A549 (cell line): ENCODE data around the gene SLC25A34. TPM values are rescaled to one million over a fixed set of nuclear protein-coding genes. Genes with fewer than 3 reads are reported as not detected.

Experiments
- ATAC-seq, 2 experiments: fragments of 200-7000 bp in 1 of 2; fragments of >200 bp in 1 of 2; cut with Nextera tagmentation in 1 of 2; cut with Tn5 transposase in 1 of 2; 3 replicates each; pipeline versions ENCODE4 v1.8.0 to v1.9.1; 2018 to 2020; ENCODE audit warnings: mild to moderate bottlenecking in 1 of 2, moderate library complexity in 1 of 2
- CTCF ChIA-PET: fragments of 300-600 bp; sonication (Branson Sonifier 250); formaldehyde crosslinking; extraction: SDS; loops from one replicate; lab custom pipeline; 2021; ENCODE audit warnings: antibody characterized with exemption, inconsistent platforms; lab: Yijun Ruan, JAX
- POLR2A ChIA-PET: fragments of 350-600 bp; formaldehyde crosslinking; extraction: SDS; loops from one replicate; lab custom pipeline; 2021; ENCODE audit warnings: antibody characterized with exemption, inconsistent platforms; lab: Yijun Ruan, JAX
- DNase-seq, 2 experiments: peaks; one replicate each; pipeline versions ENCODE4 v3.0.0 to v3.0.0-alpha.2; 2011 to 2016; ENCODE audit warnings: low read depth in 1 of 2, low spot score in 1 of 2
- FAIRE-seq: peaks from 2 replicates; lab custom pipeline; 2011; peaks lifted over from hg19 to GRCh38; lab: Jason Lieb, UNC
- H3K27ac ChIP-seq, 2 experiments: fragments of >200 bp; sonication (Bioruptor Twin); formaldehyde crosslinking; 3 replicates each; pipeline ENCODE4 v1.5.1; 2016 to 2017
- H3K4me1 ChIP-seq: fragments of >200 bp; sonication (Bioruptor Twin); formaldehyde crosslinking; 3 replicates; pipeline ENCODE4 v1.6.1; 2016
- H3K4me2 ChIP-seq: fragments of >200 bp; sonication (Bioruptor Twin); formaldehyde crosslinking; 3 replicates; pipeline ENCODE4 v1.6.1; 2016
- H3K4me3 ChIP-seq: fragments of >200 bp; sonication (Bioruptor Twin); formaldehyde crosslinking; 3 replicates; pipeline ENCODE4 v1.5.1; 2016
- H3K9me3 ChIP-seq: fragments of >200 bp; sonication (Bioruptor Twin); formaldehyde crosslinking; 3 replicates; pipeline ENCODE4 v1.6.1; 2016
- BCL3 ChIP-seq: fragments of >200 bp; sonication (Bioruptor Twin); formaldehyde crosslinking; IDR thresholded peaks from 3 replicates; pipeline ENCODE4 v1.6.1; 2016
- CBX2 ChIP-seq: fragments of 200-600 bp; sonication (generic); IDR thresholded peaks from 2 replicates; pipeline ENCODE4 v1.6.1; 2016; ENCODE audit warnings: low read depth, mild to moderate bottlenecking, borderline replicate concordance
- CHD2 ChIP-seq: fragments of 150-350 bp; IDR thresholded peaks from 2 replicates; pipeline ENCODE4 v1.6.1; 2014; ENCODE audit warnings: low read length; ENCODE audit not compliant: partially characterized antibody
- E2F6 ChIP-seq: IDR thresholded peaks from 2 replicates; pipeline ENCODE4 v1.6.1; 2012; ENCODE audit warnings: low read depth, borderline replicate concordance
- ELK1 ChIP-seq: fragments of 150-350 bp; IDR thresholded peaks from 2 replicates; pipeline ENCODE4 v1.6.1; 2014; ENCODE audit warnings: low read depth, mild to moderate bottlenecking, low read length
- ESRRA ChIP-seq: fragments of 150-350 bp; IDR thresholded peaks from 2 replicates; pipeline ENCODE4 v1.6.1; 2014; ENCODE audit warnings: mild to moderate bottlenecking, low read length, borderline replicate concordance
- FOSL2 ChIP-seq, 2 experiments: fragments of 450-650 bp in 1 of 2; fragments of >200 bp in 1 of 2; sonication (Bioruptor Twin) in 1 of 2; formaldehyde crosslinking; IDR thresholded peaks; 2 replicates each; pipeline versions ENCODE4 v1.5.0 to v1.6.1; 2016 to 2020; ENCODE audit warnings: mild to moderate bottlenecking in 1 of 2, moderate library complexity in 1 of 2
- FOXS1 ChIP-seq: fragments of 250-450 bp; sonication (Bioruptor Pico); IDR thresholded peaks from 2 replicates; pipeline ENCODE4 v1.5.0; 2020; ENCODE audit warnings: mild to moderate bottlenecking, moderate library complexity
- HEYL ChIP-seq: fragments of 250-450 bp; sonication (Bioruptor Pico); IDR thresholded peaks from 2 replicates; pipeline ENCODE4 v1.8.0; 2021; ENCODE audit warnings: mild to moderate bottlenecking, moderate library complexity
- HOXB13 ChIP-seq: fragments of 250-450 bp; sonication (Bioruptor Pico); IDR thresholded peaks from 2 replicates; pipeline ENCODE4 v1.5.0; 2020; ENCODE audit warnings: low read depth, mild to moderate bottlenecking, moderate library complexity
- JUNB ChIP-seq: fragments of >200 bp; sonication (Bioruptor Twin); formaldehyde crosslinking; IDR thresholded peaks from 2 replicates; pipeline ENCODE4 v1.6.1; 2016
- KDM1A ChIP-seq: fragments of 200-600 bp; sonication (generic); IDR thresholded peaks from 2 replicates; pipeline ENCODE4 v1.6.1; 2016; ENCODE audit warnings: low read depth, mild to moderate bottlenecking
- MAFK ChIP-seq: fragments of 450-650 bp; IDR thresholded peaks from 2 replicates; pipeline ENCODE4 v1.6.1; 2014; ENCODE audit not compliant: partially characterized antibody
- NFE2L2 ChIP-seq: fragments of 150-350 bp; conservative IDR thresholded peaks from 2 replicates; pipeline ENCODE4 v1.6.1; 2014; ENCODE audit warnings: low read length
- NR3C1 ChIP-seq: fragments of >200 bp; sonication (Bioruptor Twin); formaldehyde crosslinking; IDR thresholded peaks from 3 replicates; pipeline ENCODE4 v1.6.1; 2017
- POLR2A ChIP-seq: IDR thresholded peaks from 2 replicates; pipeline ENCODE4 v1.6.1; 2012; ENCODE audit warnings: mild to moderate bottlenecking, low read length
- RCOR1 ChIP-seq: fragments of 150-350 bp; IDR thresholded peaks from 2 replicates; pipeline ENCODE4 v1.6.1; 2014; ENCODE audit warnings: antibody characterized with exemption, low read length, low read depth
- REST ChIP-seq: fragments of 200-600 bp; sonication (generic); IDR thresholded peaks from 2 replicates; pipeline ENCODE4 v1.6.1; 2016; ENCODE audit warnings: antibody characterized with exemption, mild to moderate bottlenecking, moderate library complexity
- RFX5 ChIP-seq: fragments of 450-650 bp; IDR thresholded peaks from 2 replicates; pipeline ENCODE4 v1.7.1; 2014; ENCODE audit warnings: antibody characterized with exemption, mild to moderate bottlenecking, moderate library complexity
- ZC3H11A ChIP-seq: fragments of 450-650 bp; IDR thresholded peaks from 2 replicates; pipeline ENCODE4 v1.6.1; 2014; ENCODE audit warnings: antibody characterized with exemption, mild to moderate bottlenecking
- ZNF302 ChIP-seq: fragments of 250-450 bp; sonication (Bioruptor Pico); IDR thresholded peaks from 2 replicates; pipeline ENCODE4 v1.9.0; 2021; ENCODE audit warnings: inconsistent platforms, mild to moderate bottlenecking, moderate library complexity
- ZSCAN20 ChIP-seq: fragments of 250-450 bp; sonication (Bioruptor Pico); IDR thresholded peaks from 2 replicates; pipeline ENCODE4 v1.8.0; 2022; ENCODE audit warnings: mild to moderate bottlenecking, moderate library complexity
- WGBS: methylation state at CpG from one replicate; pipeline ENCODE4 v1.1.6; 2017; ENCODE audit errors: missing lambda C conversion rate; 5-methylcytosine and 5-hydroxymethylcytosine counted together
- polyA plus RNA-seq, 4 experiments: library from polyadenylated mRNA; depleted of rRNA in 3 of 4; stranded (reverse); fragments of >200 nt; fragmentation: RNase III in 1 of 4; extraction: RNeasy Plus Mini Kit Qiagen cat#74134 plus additional on column Dnase treatment in 1 of 4; gene quantifications; 2 replicates in 3 of 4; 3 replicates in 1 of 4; pipeline ENCODE4 v1.2.3, GENCODE V29; 2011 to 2017
- TF ChIP-seq, protein P1 (sequence below): IDR thresholded peaks from 2 replicates; pipeline ENCODE4 v1.6.1; 2012

Gene SLC25A34
- polyA plus RNA-seq, 2 of the 4 experiments (the other 2 are of a cell fraction): 0.12 to 0.19 TPM

DNA sequence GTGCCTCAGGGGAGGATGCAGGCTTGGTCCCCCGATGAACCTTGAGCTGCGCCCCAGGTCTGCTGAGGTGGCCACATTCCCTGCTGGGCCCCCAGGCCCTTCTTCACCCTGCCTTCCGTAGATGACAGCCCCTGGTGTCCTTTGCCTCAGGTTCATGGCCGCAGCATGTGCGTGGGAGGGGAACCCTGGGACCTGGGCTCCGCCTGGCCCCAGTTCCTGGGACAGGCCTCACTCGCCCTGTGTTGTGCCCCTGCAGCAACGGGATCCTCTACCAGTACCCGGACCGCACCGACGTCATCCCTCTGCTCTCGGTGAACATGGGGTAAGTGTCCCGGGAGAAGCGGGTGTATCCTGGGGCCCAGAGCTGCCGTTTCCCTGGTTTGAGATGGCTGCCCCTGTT lies 5.1 kb upstream of the SLC25A34 start:
- Histone ChIP-seq H3K9me3 (no peaks in the 10 kb centered on the region), H3K4me2 (no peak overlapping the region), H3K27ac (no peak overlapping the region), H3K4me1 (no peaks in the 10 kb centered on the region), H3K4me3 (no peak overlapping the region)
- DNase-seq (no peak), ATAC-seq (no peak), FAIRE-seq (no peak)
- CTCF ChIA-PET: interaction anchor here (1.1 to 3.2 kb wide), 2 partner anchors 10 to 13 kb away, joined by 3 to 26 read pairs; no protein-coding TSS in a partner anchor
- WGBS: 96% methylated on average over 10 of the region's 16 CpGs
- TF ChIP-seq RFX5: no peak
- no peak for TF ChIP-seq ESRRA
- TF ChIP-seq RCOR1: no peak
- TF ChIP-seq JUNB: no peak
- TF ChIP-seq HOXB13 (CRISPR knock-in tag): no peak
- TF ChIP-seq CBX2: no peak
- TF ChIP-seq FOSL2 (IDR thresholded peaks at IDR 0.05): no peak
- no peak for TF ChIP-seq FOSL2 (CRISPR knock-in tag; IDR thresholded peaks at IDR 0.05)
- TF ChIP-seq ZSCAN20 (CRISPR knock-in tag): no peak
- TF ChIP-seq MAFK: no peak
- TF ChIP-seq NR3C1: no peak
- TF ChIP-seq, protein P1, sequence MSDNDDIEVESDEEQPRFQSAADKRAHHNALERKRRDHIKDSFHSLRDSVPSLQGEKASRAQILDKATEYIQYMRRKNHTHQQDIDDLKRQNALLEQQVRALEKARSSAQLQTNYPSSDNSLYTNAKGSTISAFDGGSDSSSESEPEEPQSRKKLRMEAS: no peak
- TF ChIP-seq ZNF302 (CRISPR knock-in tag): no peak
- no peak for TF ChIP-seq E2F6
- POLR2A ChIA-PET: no interaction called here

GRCh38 chr1:15731735-15732685 lies 4.0 kb upstream of the SLC25A34 start:
- no peaks in the 10 kb centered on the region for H3K9me3 ChIP-seq
- no peak overlapping the region for H3K27ac ChIP-seq
- DNase-seq (no peak), ATAC-seq (no peak), FAIRE-seq (no peak)
- no peak overlapping the region for H3K4me2 ChIP-seq
- over 99% methylated on average over 18 of the region's 39 CpGs for WGBS
- H3K4me3 ChIP-seq: no peak overlapping the region
- no peaks in the 10 kb centered on the region for H3K4me1 ChIP-seq
- ChIA-PET CTCF (interaction anchor here (0.5 to 3.2 kb wide), 7 partner anchors 9 to 385 kb away, joined by 3 to 26 read pairs (median 4); no protein-coding TSS in a partner anchor), POLR2A (no interaction called here)
- TF ChIP-seq REST: no peak
- no peak for TF ChIP-seq CHD2
- TF ChIP-seq ELK1: no peak
- no peak for TF ChIP-seq ZC3H11A
- TF ChIP-seq FOXS1: no peak
- no peak for TF ChIP-seq HEYL (CRISPR knock-in tag)
- TF ChIP-seq BCL3: no peak
- TF ChIP-seq NFE2L2: no peak
- no peak for TF ChIP-seq NR3C1
- no peak for TF ChIP-seq POLR2A
- no peak for TF ChIP-seq KDM1A
